ENCODE measurements around the gene DDX5.

DNA sequence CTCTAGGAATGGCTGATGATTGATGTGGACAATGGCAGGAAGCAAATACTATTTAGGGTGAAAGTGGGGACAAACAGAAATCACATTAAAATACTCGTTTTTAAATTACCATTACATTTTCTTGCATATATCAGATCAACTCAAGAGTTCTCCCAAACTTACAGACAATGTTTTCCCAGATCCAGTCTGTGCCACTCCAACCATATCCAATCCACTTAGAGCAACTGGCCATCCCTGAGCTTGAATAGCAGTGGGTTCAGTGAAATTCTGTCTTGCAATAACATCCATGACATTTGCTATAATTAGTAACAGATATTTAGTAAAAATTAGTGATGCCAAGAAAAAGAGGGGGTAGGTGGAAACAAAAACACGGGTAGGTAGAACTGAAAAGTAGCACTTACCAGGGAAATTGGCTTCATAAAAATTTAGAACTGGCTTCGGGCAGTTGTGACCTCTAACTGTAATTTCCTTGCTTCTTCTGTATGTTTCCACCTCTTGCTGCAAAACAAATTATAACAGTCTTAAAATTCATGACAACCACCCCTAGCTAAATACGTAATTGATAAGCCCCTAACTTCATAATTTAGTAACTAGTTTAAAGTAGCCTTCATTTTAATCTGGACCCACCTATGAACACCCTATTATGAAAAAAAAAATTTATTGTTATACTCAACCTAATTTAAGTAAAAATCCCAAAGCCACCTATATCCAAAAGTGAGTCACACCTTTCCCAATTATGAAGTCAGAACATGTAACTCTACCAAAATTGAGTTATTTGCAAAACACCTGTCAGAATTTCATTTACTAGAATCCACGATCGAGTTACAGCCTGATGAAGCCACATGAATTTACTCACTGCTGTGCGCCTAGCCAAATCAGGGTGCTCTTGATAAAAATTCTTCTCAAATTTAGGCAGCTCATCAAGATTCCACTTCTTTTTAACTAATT lies 2.0 kb downstream of the DDX5 start:
- no peak for TF ChIP-seq EZH2phosphoT487 (IDR thresholded peaks at IDR 0.05; ENCODE audit: insufficient read depth, low read depth)
- no peak for TF ChIP-seq EZH2 (IDR thresholded peaks at IDR 0.05; ENCODE audit: insufficient read depth, poor library complexity, severe bottlenecking)

Data from GM23248 (cell line).